ENCODE measurements around the gene RBBP5.
"Not testable (repeated sequence)": the region's sequence is repeated elsewhere in the genome, so short reads cannot be mapped to it uniquely, and the experiment has no call there.

RBBP5 gene, protein sequence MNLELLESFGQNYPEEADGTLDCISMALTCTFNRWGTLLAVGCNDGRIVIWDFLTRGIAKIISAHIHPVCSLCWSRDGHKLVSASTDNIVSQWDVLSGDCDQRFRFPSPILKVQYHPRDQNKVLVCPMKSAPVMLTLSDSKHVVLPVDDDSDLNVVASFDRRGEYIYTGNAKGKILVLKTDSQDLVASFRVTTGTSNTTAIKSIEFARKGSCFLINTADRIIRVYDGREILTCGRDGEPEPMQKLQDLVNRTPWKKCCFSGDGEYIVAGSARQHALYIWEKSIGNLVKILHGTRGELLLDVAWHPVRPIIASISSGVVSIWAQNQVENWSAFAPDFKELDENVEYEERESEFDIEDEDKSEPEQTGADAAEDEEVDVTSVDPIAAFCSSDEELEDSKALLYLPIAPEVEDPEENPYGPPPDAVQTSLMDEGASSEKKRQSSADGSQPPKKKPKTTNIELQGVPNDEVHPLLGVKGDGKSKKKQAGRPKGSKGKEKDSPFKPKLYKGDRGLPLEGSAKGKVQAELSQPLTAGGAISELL

DNA sequence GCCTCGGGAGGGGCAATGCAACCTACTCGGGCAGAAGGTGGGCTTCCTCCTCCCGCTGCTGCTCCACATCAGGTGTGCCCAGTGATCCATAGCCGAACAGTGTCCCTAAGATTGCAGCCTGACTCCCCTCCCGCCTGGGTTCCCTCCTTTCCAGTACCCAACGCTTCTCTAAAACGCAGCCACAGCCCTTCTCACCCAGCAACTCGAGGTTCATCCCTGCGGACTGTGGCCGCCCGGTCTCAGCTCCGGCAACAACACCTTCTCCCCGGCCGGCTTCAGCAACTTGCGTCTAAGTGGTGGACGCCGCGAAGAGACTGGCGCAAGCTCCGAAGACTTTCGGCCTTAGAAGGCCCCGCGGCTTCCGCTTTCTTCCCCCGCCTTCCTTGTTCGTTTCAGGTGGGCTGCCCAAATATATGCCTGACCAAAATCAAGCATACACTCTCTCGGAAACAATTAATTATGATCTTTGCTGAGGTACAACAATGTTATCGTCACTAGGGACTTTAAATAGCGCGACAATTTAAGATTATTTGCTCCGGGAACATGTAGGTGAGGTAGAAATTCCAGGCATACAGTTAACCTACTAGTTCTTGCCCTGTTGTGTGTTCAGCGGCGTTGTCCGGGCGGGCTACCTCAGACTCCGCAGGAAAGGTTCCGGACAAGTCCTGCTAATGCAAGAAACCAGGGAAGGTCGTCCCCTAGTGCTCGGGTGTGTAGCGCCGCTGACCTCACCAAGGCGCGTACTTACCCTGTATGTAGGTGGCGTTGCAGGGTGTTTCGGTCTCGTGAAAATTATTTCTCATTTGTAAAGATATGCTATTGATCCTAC is at the start of gene RBBP5:
RBBP5 (minus strand) TSS at position 319 of the 829 bp plus-strand sequence; CDS start at position 214, 105 bp downstream.
- DNase-seq, result peak; percentile 97

DNA sequence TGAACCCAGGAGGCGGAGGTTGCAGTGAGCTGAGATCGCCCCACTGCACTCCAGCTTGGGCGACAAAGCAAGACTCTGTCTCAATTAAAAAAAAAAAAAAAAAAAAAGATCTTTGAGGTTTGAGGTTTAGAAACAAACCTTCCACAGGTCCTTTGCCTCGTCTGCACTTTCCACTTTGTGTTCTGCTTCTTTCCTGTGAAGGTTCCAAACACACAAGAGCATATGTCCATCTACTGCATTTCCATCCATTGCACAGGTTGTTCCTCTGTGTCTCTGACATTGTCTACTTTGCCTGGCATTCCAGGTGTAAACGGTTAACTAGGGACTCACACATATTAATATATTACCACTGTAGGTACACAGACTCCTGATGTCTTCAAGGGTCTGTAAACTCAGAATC is 49.6 kb upstream of the RBBP5 start:
- no peak for DNase-seq

DNA sequence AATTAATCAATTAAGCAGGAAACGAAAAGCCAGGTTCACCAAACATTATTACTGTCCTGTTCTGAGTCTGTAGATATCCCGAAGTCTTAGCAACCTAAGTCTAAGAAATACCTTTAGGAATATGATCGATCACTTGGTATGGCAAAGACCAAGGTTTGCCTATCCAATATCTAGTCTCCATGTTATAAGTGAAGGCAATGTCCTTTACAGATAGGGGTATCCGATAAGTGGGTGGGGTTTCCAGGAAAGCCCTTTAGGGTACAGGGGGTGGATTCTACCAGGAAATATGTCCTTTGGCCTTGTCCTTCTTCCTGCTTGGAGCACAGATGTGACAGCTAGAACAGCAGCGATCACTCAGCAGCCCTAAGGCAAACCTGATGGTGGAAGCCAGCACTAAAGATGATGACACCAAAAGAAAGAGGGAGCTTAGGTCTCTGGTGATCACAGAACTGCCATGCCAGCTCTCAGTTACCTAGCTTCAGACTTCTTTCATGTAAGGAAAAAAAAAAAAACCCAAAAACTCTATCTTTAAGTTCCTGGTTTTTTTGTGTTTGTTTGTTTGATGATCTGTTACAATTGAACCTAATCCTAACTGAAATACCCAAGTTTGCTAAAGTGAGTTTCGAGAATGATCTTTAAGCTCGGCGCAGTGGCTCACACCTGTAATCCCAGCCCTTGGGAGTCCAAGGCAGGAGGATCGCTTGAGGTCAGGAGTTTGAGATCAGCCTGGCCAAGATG is 48.9 kb upstream of the RBBP5 start:
- DNase-seq, result no peak

DNA sequence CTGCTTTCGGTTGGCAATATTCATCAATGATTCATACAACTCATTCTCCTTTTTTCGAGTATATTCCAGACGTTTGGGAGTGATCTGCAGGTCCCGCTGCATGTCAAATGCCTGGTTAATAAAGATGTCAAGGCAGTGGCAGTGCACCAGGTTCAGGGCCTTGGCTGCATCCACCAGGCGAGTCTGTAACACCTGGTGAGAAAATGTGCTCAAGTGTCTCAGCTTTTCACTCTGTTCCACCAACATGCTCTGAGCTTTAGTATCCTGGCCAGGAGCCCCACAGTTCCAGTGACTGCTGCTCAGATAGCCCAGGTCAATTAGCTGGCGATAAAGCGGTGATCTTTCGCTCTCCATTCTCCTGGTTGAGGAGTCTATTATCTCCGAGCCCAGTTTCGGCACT is 47.5 kb upstream of the RBBP5 start:
- no peak for DNase-seq

DNA sequence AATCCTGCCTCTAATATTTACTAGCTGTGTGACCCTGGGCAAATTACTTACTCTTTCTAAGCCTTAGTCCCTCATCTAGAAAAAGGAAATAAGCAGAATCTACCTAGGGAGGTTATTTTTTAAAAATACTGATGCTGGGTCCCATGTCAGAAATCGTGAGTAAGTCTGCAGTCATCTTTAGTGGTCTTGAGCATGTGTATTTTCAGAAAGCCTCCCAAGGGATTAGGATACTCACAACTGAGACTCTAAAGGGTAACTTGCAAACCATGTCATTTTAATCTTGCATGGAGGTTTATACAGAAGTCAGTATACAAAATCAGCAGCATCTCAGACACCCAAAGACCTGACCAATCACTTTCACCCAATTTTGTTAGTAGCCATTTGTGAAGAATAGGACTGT is 46.5 kb upstream of the RBBP5 start:
- DNase-seq, result no peak

DNA sequence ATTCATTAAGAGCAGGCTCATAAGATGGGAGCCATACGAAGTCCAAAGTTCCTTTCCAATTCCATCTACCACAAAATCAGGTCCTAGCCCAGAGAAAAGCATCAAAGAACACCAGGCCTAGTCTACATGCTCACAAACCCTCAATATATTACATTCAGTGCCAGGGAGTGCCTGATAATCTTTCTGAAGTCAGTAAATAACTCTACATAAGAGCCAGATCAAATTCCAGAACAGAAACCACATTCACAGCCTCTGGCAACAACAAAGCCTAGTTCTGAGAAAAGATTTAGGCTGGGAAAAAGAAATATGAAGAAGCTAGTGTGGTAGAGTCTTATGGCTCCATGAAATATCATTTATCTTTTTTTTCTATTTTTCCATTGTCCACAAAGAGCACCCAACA is 40.5 kb upstream of the RBBP5 start:
- DNase-seq, result no peak

DNA sequence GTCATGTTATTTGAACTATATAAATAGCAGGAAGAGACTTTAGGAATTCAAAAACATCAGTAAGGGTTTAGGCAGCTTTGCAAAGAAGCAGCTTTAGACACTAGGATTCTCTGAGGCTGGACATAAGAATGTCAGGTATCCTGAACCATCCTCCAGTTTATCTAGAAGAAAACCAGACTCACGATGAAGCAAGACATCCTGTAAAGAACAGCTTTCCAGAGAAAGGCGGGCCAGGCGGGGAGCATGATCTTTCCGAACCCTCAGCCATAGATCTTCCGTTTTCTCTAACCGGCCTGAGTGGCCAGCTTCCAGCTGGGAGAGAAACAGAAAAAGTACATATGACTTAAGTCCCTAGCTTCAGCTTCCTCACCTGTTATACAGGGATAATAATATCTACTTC is 39.3 kb upstream of the RBBP5 start:
- DNase-seq, result no peak

DNA sequence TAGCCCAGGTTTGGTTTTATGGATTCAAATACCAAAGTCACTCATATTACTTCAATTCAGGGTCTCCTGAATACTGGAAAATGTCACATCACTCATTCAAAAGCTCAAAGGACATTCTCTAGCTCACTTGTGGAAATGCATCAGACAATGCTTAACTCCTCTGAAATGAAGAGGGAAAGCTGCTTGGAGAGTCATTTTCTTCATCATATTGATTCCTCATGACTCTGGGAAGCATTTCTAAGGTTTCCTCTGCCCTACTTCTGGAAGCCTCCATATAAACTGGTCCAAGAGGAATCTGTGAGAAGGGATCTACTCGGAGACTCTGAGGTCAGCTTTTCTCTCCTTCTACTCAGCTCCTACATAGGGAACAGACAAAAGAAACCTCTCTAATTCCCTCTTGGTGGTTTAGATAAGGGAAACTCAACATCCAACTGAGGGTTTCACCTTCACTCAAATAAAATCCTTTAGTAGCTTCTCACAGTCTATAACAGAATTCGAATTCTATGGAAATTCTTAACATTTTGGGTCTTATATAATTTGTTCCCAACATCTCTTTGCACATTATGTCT is 36.4 kb upstream of the RBBP5 start:
- DNase-seq, result no peak

DNA sequence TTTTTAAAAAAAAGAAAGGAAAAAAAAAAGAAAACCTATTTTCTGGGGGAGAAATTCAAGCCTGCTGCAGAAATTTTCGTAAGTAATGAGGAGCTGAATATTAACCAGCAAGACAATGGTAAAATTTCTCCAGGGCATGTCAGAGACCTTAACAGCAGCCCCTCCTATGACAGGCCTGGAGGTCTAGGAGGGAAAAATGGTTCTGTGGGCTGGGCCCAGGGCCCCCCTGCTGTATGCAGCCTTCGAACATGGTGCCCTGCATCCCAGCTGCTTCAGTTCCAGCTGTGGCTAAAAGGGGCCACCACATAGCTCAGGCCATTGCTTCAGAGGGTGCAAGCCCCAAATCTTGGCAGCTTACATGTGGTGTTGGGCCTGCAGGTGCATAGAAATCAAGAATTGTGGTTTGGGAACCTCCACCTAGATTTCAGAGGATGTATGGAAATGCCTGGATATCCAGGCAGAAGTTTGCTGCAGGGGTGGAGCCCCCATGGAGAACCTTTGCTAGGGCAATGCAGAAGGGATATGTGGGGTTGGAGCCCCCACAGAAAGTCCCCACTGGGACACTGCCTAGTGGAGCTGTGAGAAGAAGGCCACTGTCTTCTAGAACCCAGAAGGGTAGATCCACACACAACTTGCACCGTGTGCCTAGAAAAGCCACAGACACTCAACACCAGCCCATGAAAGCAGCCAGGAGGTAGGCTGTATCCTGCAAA is 34.0 kb upstream of the RBBP5 start:
- not testable (repeated sequence) for DNase-seq

DNA sequence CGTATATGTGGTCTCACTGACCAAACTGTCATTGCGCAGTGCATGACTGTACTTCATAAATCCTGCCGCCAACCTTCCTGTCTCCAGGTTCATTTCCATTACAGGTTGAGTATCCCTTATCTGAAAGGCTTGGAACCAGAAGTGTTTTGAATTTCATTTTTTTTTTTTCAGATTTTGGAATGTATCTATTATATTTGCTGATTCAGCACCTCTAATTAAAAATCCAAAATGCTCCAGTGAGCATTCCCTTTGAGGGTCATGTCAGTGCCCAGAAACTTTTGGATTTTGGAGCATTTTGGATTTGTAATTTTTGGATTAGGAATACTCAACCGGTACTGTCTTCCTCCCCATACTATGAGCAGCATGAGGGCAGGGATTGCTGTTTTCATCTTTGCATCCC is 30.7 kb upstream of the RBBP5 start:
- DNase-seq, result no peak

DNA sequence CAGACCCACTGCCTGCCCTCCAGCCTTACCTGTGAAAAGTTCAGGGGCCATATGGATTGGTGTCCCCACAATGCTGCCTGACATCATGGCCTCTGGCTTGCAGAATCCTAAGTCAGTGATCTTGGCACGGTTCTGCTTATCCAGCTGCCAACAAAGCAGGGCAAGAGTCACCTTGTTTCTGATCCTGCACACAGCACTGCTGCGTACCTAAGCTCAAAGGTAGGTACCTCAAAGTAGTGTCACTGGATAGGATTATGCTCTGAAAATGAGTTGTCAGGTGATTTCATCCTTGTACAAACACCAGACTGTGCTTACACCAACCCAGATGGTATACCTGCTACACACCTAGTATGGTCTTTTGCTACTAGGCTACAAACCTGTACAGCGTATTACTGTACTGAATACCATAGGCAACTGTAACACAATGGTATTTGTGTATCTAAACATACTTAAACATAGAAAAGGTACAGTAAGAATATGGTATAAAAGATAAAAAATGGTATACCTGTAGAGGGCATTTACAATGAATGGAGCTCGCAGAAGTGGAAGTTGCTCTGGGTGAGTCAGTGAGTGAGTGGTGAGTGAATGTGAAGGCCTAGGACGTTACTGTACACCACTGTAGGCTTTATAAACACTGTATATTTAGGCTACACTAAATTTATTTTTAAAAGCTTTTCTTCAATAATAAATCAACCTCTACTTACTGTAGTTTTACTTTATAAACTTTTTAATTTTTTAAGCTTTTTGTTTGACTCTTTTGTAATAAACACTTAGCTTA is 29.1 kb upstream of the RBBP5 start:
- no peak for DNase-seq

DNA sequence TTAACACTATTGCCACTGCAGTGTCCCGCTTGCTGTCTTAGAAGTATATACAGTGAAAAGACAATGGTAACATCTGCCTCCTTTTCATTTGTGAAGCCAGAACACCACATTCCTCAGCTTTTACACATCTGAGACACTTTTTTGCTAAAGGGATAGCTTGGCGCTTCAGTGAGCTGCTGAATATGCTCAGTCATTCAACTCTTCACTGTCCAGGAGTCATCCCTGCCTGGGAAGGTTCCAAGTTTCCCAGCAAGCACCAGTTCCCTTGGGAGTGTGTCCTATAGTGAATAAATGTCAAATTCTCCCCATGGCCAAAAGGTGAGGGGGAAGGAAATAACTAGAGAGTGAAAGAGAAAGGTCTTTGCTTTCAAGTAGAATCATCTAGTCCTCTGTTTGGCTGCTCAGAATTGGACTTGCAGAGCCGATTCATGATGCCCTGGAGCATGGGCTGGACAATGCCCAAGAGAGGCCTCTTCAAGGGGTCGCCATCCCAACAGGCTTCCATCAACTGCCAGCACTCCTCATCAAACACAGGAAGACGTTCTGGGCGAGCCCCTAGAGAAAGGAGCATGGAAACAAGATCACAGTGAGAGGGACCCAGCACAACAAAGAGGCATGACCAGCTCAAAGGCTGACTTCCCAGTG is 25.5 kb upstream of the RBBP5 start:
- DNase-seq, result peak; percentile 88

DNA sequence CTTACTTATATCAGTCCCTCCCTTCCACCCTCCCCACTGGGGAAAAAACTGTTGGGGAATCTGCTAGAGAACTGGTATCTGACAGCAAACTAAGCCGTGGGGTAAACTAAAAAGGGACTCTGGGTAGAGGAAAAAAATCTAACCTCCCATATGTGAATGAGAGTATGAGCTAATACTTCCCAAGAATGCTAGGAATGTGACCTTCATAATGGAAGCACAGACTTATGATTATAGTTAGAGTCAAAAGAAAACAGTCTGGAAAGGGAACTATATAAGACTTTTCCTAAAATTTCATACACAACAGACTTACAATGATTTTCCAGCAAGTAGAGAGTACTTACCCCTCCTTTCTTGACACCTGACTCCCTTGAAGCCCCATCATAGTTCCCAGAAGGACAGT is 23.0 kb upstream of the RBBP5 start:
- peak; percentile 83 for DNase-seq

DNA sequence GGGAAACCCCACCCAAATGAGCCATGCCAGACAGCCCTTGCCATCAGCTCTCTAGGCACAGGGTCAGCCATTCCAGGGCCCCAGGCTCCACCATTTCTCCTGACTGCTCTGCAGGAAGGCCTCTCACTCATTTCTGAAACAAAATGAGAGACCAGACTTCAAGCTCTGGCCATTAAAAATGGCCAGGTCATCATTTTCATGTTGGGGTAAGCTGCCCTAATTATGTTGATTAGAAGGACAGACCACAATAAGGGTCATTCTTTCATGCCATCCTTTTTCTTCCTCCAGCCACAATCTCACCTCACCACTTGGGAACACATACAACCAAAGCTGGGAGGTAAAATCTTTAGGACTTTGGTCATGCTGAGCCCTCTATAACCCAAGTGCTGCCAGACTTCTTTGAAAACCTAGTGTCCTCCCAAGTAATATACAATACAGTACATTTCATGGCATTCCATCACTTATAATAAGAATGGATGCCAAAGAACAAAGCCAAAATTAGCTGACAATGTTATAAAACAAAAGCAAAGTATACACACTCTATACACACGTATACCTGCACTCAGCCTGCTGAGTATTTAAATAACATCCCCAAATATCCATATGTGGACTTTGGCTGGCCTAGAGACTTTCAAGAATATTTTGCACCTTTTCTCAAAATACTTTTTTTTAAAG is 22.4 kb upstream of the RBBP5 start:
- no peak for DNase-seq

DNA sequence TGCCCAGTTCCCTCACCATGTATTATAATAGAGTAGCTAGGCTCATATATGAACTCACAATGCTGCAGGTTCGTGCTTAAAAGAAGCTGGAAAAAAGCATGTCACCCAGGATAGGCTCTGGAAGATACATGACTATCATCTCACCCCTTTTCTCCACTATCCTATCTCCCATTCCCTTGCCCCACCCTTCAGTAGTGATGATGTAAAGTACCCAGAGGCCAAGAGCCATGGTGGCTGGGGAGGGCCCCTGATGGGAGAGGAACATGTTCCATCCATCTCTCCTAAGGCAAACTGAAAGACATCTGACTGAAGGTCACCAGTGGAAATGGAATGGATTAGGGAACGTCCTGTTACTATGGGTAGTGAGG is 20.3 kb upstream of the RBBP5 start:
- DNase-seq, result no peak

DNA sequence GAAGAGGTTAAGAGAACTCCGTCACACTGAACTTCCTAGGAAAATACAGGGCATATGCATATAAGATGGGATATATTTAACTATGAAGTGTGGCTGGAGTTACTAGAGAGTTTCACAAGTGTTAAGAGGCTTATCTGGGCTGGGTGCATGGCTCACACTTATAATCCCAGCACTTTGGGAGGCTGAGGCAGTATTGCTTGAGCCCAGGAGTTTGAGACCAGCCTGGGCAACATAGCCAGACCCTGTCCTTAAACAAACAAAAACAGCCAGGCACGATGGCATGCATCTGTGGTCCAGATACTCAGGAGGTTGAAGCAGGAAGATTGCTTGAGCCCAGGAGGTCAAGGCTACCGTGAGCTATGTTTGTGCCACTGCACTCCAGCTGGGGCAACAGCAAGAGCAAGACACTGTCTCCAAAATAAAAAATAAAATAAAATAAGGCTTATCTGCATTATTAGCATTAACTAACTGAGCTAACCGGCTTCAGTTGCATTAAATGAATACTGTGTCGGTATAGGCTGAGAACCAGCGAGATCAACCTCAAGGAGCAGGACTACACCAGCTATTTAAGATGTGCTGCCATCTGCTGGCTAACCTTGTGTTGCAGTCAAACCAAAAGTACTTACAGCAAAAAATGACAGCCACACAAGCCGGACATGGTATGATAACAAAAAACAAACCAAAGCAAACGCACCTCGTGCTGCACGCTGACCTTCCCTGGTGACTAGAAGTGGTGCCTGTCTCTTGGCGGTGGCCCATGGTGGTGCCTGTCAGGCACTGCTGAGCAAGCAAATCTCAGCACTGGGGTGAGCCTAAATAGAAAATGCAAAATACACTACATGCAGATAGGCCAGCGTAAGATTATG is 19.7 kb upstream of the RBBP5 start:
- DNase-seq, result peak; percentile 82

DNA sequence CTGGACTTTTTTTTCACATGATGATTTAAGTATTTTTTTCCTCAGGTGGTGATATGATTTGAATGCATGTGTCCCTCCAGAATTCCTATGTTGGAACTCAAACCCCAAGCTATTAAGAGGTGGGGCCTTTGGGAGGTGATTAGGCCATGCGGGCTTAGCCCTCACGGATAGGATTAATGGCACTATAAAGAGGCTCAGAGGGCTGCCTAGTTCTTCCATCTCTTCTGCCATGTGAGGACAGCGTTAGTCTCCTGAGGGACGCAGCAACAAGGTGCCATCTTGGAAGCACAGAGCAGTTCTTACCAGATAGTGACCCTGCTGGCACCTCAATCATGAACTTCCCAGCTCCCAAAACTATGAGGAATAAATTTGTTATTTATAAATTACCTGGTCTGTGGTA is 18.3 kb upstream of the RBBP5 start:
- DNase-seq, result no peak

DNA sequence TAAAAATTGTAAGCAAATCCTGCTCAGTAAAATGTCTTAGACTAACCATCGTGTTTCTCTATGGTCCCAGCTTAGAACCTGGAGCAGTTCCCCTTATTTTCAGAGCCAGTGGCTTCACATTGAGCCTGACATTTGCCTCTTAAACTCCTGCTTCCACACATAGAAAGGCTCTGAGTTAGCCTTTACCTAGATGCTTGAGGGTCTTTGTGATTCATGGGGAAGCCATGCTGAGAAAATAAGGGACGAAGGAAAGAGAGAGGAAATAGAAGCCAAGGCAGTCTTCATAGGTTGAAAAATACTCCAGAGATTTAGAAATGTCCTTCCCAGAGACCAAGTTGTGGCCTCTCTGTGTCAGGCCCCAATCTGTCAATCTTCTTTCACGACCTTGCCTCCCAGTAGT is 16.1 kb upstream of the RBBP5 start:
- no peak for DNase-seq

DNA sequence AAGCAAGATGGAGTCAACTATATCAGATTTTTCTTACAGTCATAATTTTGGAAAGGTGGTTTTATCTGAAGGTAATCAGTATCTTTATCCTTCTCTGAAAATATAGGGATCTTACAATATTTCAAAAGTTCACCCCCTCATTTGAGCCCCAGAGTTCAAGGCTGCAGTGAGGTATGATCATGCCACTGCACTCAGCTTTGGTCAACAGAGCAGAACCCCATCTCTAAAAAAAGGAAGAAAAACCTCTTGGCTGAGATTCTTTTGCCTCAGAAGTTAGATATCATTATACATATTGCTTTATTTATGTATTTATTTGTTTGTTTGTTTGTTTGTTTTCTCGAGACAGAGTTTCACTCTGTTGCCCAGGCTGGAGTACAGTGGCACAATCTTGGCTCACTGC is 11.5 kb upstream of the RBBP5 start:
- no peak for DNase-seq

All from EL (cell line).